HepG2 (cell line): ENCODE measurements around the gene SERPINF2. TPM values are rescaled to one million over a fixed set of nuclear protein-coding genes. Genes with fewer than 3 reads are reported as not detected.

Experiments
- BORCS8-MEF2B ChIP-seq: sonication (generic); formaldehyde crosslinking; IDR thresholded peaks from 2 replicates; pipeline ENCODE4 v1.8.0; 2022; ENCODE audit warnings: mild to moderate bottlenecking, missing genetic modification reagents
- CCDC6 ChIP-seq: sonication (generic); formaldehyde crosslinking; IDR thresholded peaks from 2 replicates; pipeline ENCODE4 v1.8.1; 2022; ENCODE audit warnings: mild to moderate bottlenecking, missing genetic modification reagents, moderate library complexity
- DNMT3B ChIP-seq: conservative IDR thresholded peaks from 2 replicates; pipeline ENCODE4 v1.6.1; 2016; ENCODE audit warnings: missing biosample characterization, control low read depth
- ELF3 ChIP-seq: IDR thresholded peaks from 2 replicates; pipeline ENCODE4 v1.6.1; 2016; ENCODE audit warnings: missing genetic modification reagents, missing compliant biosample characterization
- FOXP4 ChIP-seq: sonication (generic); formaldehyde crosslinking; IDR thresholded peaks from 2 replicates; pipeline ENCODE4 v1.4.0; 2020; ENCODE audit warnings: missing genetic modification reagents
- GABPB1 ChIP-seq: IDR thresholded peaks from 2 replicates; pipeline ENCODE4 v1.6.1; 2016; ENCODE audit warnings: mild to moderate bottlenecking, missing genetic modification reagents, moderate library complexity, missing compliant biosample characterization
- MBD4 ChIP-seq: IDR thresholded peaks from 2 replicates; pipeline ENCODE4 v1.6.1; 2012; ENCODE audit warnings: low read length, inconsistent platforms, borderline replicate concordance
- MIER3 ChIP-seq: IDR thresholded peaks from 2 replicates; pipeline ENCODE4 v1.6.1; 2016; ENCODE audit warnings: missing compliant biosample characterization, borderline replicate concordance
- NCOA5 ChIP-seq: sonication (generic); formaldehyde crosslinking; IDR thresholded peaks from 2 replicates; pipeline ENCODE4 v1.4.0; 2020; ENCODE audit warnings: missing genetic modification reagents
- NCOR1 ChIP-seq: fragments of 200-600 bp; sonication (generic); IDR thresholded peaks from 2 replicates; pipeline ENCODE4 v1.7.0; 2017; ENCODE audit warnings: antibody characterized with exemption, low read length, borderline replicate concordance
- ZBTB2 ChIP-seq: sonication (generic); formaldehyde crosslinking; IDR thresholded peaks from 2 replicates; pipeline ENCODE4 v1.8.0; 2022; ENCODE audit warnings: low read depth, missing genetic modification reagents
- ZNF318 ChIP-seq: sonication (generic); formaldehyde crosslinking; IDR thresholded peaks from 2 replicates; pipeline ENCODE4 v1.4.0; 2020; ENCODE audit warnings: mild to moderate bottlenecking, missing genetic modification reagents
- ZNF333 ChIP-seq: sonication (generic); formaldehyde crosslinking; IDR thresholded peaks from 2 replicates; pipeline ENCODE4 v1.4.0; 2020; ENCODE audit warnings: mild to moderate bottlenecking, missing genetic modification reagents, borderline replicate concordance
- ZNF747 ChIP-seq: sonication (generic); formaldehyde crosslinking; IDR thresholded peaks from 2 replicates; pipeline ENCODE4 v1.8.1; 2023; ENCODE audit warnings: missing genetic modification reagents, mild to moderate bottlenecking, borderline replicate concordance
- ZNF772 ChIP-seq: sonication (generic); formaldehyde crosslinking; IDR thresholded peaks from 2 replicates; pipeline ENCODE4 v1.5.0; 2020; ENCODE audit warnings: mild to moderate bottlenecking, missing genetic modification reagents
- polyA plus RNA-seq, 8 experiments: library from polyadenylated mRNA; depleted of rRNA in 3 of 8; stranded (reverse) in 7 of 8; unstranded in 1 of 8; fragments of >200 nt; fragmentation: Illumina TruSeq in 4 of 8; extraction: Trizol in 4 of 8; gene quantifications; 2 replicates each; pipeline versions ENCODE4 v1.2.1 to v1.2.3, GENCODE V29; 2011 to 2016; ENCODE audit warnings: low read depth in 4 of 8, missing spikeins in 1 of 8, mixed read lengths in 1 of 8; ENCODE audit not compliant: insufficient read depth in 1 of 8
- total RNA-seq, 5 experiments: library from RNA; depleted of rRNA; stranded (reverse); fragments of >200 nt; fragmentation: Illumina TruSeq; extraction: Trizol; gene quantifications; 2 replicates each; pipeline ENCODE4 v1.2.3, GENCODE V29; 2016; ENCODE audit warnings: low read depth in 1 of 5

The SERPINF2 gene
- total and polyA plus RNA-seq, 2 of the 13 experiments (the other 11 are each of a cell fraction or from before 2014, with no cell fraction given) = 309 to 548 TPM

GRCh38 chr17:1724869-1725641, 17.6 kb upstream of the SERPINF2 start (continued):
- TF ChIP-seq GABPB1 (CRISPR knock-in tag) (peak; percentile 80), BORCS8-MEF2B (CRISPR knock-in tag) (peak; percentile 71), DNMT3B (CRISPR knock-in tag) (no peak), NCOR1 (no peak), FOXP4 (no peak), ZNF333 (CRISPR knock-in tag) (no peak), ZNF318 (CRISPR knock-in tag) (no peak), MBD4 (no peak), ELF3 (CRISPR knock-in tag) (peak; percentile 45; the same call in 1 of the 2 replicates), ZNF772 (CRISPR knock-in tag) (no peak), CCDC6 (CRISPR knock-in tag) (0 out of 2 replicates have a peak, but pooled peaks have one; percentile 65), ZNF747 (no peak), NCOA5 (CRISPR knock-in tag) (no peak), MIER3 (CRISPR knock-in tag) (no peak), ZBTB2 (CRISPR knock-in tag) (peak; percentile 51; the same call in 1 of the 2 replicates)
